Loucy (cell line): ENCODE data around the gene RAD51B.

ENCODE experiments used
- H2AFZ ChIP-seq: fragments of 200-600 bp; sonication (generic); 2 replicates; pipeline ENCODE4 v1.6.0; 2016; ENCODE audit warnings: antibody characterized with exemption, mild to moderate bottlenecking, low read length, moderate library complexity
- H3F3A ChIP-seq: fragments of 200-600 bp; 2 replicates; pipeline ENCODE4 v1.6.0; 2016; ENCODE audit warnings: antibody characterized with exemption, low read depth, mild to moderate bottlenecking
- H3K27me3 ChIP-seq: fragments of 200-600 bp; sonication (generic); 2 replicates; pipeline ENCODE4 v1.6.1; 2014; ENCODE audit warnings: low read length, mild to moderate bottlenecking; ENCODE audit not compliant: insufficient read depth, poor library complexity, severe bottlenecking
- H3K36me3 ChIP-seq: fragments of 200-600 bp; sonication (generic); 2 replicates; pipeline ENCODE4 v1.6.1; 2016; ENCODE audit warnings: low read length; ENCODE audit not compliant: insufficient read depth
- H3K4me1 ChIP-seq: fragments of 200-600 bp; sonication (generic); 2 replicates; pipeline ENCODE4 v1.5.1; 2014; ENCODE audit warnings: low read length, mild to moderate bottlenecking; ENCODE audit not compliant: insufficient read depth, poor library complexity, severe bottlenecking
- H3K4me2 ChIP-seq: fragments of 200-600 bp; sonication (generic); 2 replicates; pipeline ENCODE4 v1.6.0; 2014; ENCODE audit warnings: antibody characterized with exemption, low read length, low read depth, mild to moderate bottlenecking; ENCODE audit not compliant: poor library complexity, severe bottlenecking
- H3K4me3 ChIP-seq: fragments of 200-600 bp; sonication (generic); 2 replicates; pipeline ENCODE4 v1.5.1; 2014; ENCODE audit warnings: low read length, mild to moderate bottlenecking, mixed read lengths; ENCODE audit not compliant: poor library complexity, severe bottlenecking
- H3K79me2 ChIP-seq: fragments of 200-600 bp; sonication (generic); 2 replicates; pipeline ENCODE4 v1.6.1; 2014; ENCODE audit warnings: low read length; ENCODE audit not compliant: insufficient read depth
- H3K9ac ChIP-seq: fragments of 200-600 bp; sonication (generic); 2 replicates; pipeline ENCODE4 v1.6.0; 2014; ENCODE audit warnings: mild to moderate bottlenecking, low read depth, low read length, moderate library complexity; ENCODE audit not compliant: poor library complexity, severe bottlenecking
- H3K9me2 ChIP-seq: fragments of 200-600 bp; sonication (generic); replicated peaks from 2 replicates; pipeline ENCODE4 v1.6.1; 2016; ENCODE audit warnings: low read depth, low read length, mixed read lengths
- H3K9me3 ChIP-seq: fragments of 200-600 bp; sonication (generic); 2 replicates; pipeline ENCODE4 v1.6.1; 2014; ENCODE audit warnings: mild to moderate bottlenecking, antibody characterized with exemption, low read length, low read depth; ENCODE audit not compliant: insufficient read depth
- H4K20me1 ChIP-seq: fragments of 200-600 bp; sonication (generic); 2 replicates; pipeline ENCODE4 v1.6.0; 2014; ENCODE audit warnings: antibody characterized with exemption, low read length, mild to moderate bottlenecking; ENCODE audit not compliant: insufficient read depth, poor library complexity, severe bottlenecking
- EZH2phosphoT487 ChIP-seq: fragments of 200-600 bp; IDR thresholded peaks from 2 replicates; pipeline ENCODE4 v1.6.1; 2018; ENCODE audit warnings: antibody characterized with exemption, mild to moderate bottlenecking, moderate library complexity, borderline replicate concordance
- TF ChIP-seq, protein P1 (sequence below): fragments of 200-600 bp; sonication (generic); conservative IDR thresholded peaks from 2 replicates; pipeline ENCODE4 v1.5.1; 2014; ENCODE audit warnings: mild to moderate bottlenecking, antibody characterized with exemption, low read length

Gene RAD51B

DNA sequence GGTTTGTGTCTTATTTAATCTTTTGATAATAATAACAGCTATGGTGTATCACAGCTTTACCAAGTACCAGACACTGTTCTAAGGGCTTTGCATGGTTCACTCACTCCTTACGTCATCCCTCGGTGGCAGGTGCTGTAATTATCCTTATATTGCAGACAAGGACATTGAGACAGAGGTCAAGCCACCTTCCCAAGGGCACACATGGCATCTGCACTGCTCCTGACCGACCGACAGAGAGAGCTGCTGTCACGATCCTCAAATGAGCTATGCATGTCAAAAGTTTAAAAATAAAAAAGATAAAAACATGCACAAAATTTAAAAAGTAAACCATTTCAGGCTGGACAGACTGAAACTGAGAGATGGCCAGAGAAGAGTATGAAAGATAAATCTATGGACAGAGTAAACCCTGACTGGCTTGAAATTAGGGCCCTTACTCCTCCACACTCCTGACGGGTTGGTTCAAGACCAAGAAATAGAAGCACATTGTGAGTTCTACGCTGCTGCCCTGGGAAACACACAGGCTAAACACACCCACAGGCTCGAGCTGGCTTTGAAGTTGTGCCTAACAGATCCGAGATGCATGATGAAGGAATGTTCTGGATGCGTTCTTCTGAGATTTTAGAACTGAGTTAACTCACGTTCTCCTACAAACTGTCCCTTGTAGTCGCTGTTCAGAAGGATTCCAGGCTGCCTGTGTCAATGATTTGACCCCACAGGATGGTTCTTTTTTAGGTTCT lies 704.6 kb downstream of the RAD51B start:
- TF ChIP-seq, protein P1, sequence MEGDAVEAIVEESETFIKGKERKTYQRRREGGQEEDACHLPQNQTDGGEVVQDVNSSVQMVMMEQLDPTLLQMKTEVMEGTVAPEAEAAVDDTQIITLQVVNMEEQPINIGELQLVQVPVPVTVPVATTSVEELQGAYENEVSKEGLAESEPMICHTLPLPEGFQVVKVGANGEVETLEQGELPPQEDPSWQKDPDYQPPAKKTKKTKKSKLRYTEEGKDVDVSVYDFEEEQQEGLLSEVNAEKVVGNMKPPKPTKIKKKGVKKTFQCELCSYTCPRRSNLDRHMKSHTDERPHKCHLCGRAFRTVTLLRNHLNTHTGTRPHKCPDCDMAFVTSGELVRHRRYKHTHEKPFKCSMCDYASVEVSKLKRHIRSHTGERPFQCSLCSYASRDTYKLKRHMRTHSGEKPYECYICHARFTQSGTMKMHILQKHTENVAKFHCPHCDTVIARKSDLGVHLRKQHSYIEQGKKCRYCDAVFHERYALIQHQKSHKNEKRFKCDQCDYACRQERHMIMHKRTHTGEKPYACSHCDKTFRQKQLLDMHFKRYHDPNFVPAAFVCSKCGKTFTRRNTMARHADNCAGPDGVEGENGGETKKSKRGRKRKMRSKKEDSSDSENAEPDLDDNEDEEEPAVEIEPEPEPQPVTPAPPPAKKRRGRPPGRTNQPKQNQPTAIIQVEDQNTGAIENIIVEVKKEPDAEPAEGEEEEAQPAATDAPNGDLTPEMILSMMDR = no peak
- TF ChIP-seq EZH2phosphoT487 = no peak
- no peak overlapping the region for H2AFZ ChIP-seq
- no peaks in the 10 kb centered on the region for H3K27me3 ChIP-seq
- no peaks in the 10 kb centered on the region for H3K36me3 ChIP-seq
- no peak overlapping the region for H3K9ac ChIP-seq
- no peak overlapping the region for H3K4me2 ChIP-seq
- no peaks in the 10 kb centered on the region for H3K4me1 ChIP-seq
- H3K4me3 ChIP-seq = no peak overlapping the region
- peaks cover 2% of the 10 kb centered on the region; the same call in 1 of the 2 replicates for H3K9me3 ChIP-seq
- H3K79me2 ChIP-seq = no peaks in the 10 kb centered on the region
- no peaks in the 10 kb centered on the region for H3F3A ChIP-seq
- no peaks in the 10 kb centered on the region for H3K9me2 ChIP-seq
- no peaks in the 10 kb centered on the region for H4K20me1 ChIP-seq

DNA sequence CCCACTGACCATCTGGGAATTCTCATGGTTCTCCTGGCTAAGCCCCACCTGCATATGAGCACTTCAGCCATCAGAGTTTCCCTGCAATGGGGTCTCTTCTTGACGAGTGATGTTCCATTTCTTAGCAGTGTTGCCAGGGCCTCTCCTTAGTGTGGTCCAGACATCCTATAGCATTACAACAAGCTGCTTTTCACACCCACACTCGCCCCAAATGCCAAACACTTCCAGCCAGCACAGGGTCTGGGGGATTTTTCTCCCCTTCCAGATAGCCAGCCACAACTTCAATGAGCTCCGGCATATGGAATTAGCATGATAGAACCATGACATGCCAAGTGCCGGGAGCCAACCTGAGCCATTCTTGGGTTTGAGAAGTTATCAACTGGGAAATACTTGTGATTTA lies 705.9 kb downstream of the RAD51B start:
- Histone ChIP-seq H2AFZ (no peak overlapping the region), H3K4me3 (no peak overlapping the region), H3K27me3 (no peaks in the 10 kb centered on the region), H3K9ac (no peak overlapping the region), H3K4me2 (no peak overlapping the region), H3F3A (no peaks in the 10 kb centered on the region), H3K9me2 (no peaks in the 10 kb centered on the region), H3K36me3 (no peaks in the 10 kb centered on the region), H3K4me1 (no peaks in the 10 kb centered on the region), H3K9me3 (peaks cover 15% of the 10 kb centered on the region), H4K20me1 (no peaks in the 10 kb centered on the region), H3K79me2 (no peaks in the 10 kb centered on the region)
- no peak for TF ChIP-seq EZH2phosphoT487
- TF ChIP-seq, protein P1 = no peak

DNA sequence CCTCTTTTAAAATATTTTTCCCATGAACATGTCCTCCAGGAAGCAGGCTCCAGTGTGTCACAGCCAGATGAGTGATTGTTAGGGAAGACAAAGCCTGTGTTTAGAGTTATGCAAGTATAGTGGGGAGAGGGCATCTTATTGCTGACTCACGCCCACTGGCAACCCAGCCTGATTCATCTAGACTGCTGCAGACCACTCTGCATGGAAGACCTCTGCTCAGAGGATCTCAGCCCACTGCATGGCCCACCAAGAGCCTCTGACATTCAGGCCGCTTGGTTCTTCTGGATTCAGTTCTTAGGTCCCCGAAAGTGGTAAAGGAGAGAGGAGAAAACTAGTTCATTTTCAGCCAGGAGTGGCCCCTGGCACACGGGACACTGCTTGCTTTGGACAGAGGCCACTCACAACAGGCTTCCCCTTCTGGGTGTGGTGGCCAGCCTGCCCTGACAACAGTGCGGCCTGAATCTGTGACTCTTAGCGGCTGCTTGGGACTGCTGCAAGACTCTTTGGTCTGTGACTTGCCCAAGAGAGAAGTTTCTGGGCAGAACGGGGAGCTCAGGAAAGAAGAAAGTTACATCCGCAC lies 707.0 kb downstream of the RAD51B start:
- TF ChIP-seq, protein P1 = no peak
- TF ChIP-seq EZH2phosphoT487 = no peak
- Histone ChIP-seq H3K9me3 (peaks cover 16% of the 10 kb centered on the region), H3K9ac (no peak overlapping the region), H3K9me2 (no peaks in the 10 kb centered on the region), H3K36me3 (no peaks in the 10 kb centered on the region), H3K79me2 (no peaks in the 10 kb centered on the region), H3K4me3 (no peak overlapping the region), H3K4me2 (no peak overlapping the region), H3K4me1 (no peaks in the 10 kb centered on the region), H4K20me1 (no peaks in the 10 kb centered on the region), H3F3A (no peaks in the 10 kb centered on the region), H2AFZ (no peak overlapping the region), H3K27me3 (no peaks in the 10 kb centered on the region)
